Stimulated activated CD8-positive, alpha-beta memory T cell treated with anti-CD3 and anti-CD28 coated beads, Interleukin-2, amount 100 ng/mL, for 48 hours (primary cell): Measurements from ENCODE around the gene GRIN3A.

Experiments
- DNase-seq, 2 donors: peaks; one replicate each; pipeline ENCODE4 v3.0.0-alpha.2; 2020; ENCODE audit warnings: low read depth in 2 of 2

Gene GRIN3A

GRCh38 chr9:101527066-101527465 lies 211.4 kb downstream of the GRIN3A start:
- no peak for DNase-seq

- DNase-seq, result no peak
These were observed 214.1 kb downstream of the GRIN3A start for GRCh38 chr9:101524371-101524770.
